Medulla oblongata (tissue), 1 donor: Measurements from ENCODE around the gene KIAA0825.
"Not testable (repeated sequence)": the region's sequence is repeated elsewhere in the genome, so short reads cannot be mapped to it uniquely, and the experiment has no call there.

Source experiments
- DNase-seq: peaks from one replicate; pipeline ENCODE4 v3.0.0-alpha.2; 2015; ENCODE audit errors: extremely low spot score

KIAA0825 gene

GRCh38 chr5:94375801-94376200 is 242.6 kb downstream of the KIAA0825 start:
- no peak for DNase-seq

- no peak for DNase-seq
These were observed 244.1 kb downstream of the KIAA0825 start for GRCh38 chr5:94374336-94374735.

GRCh38 chr5:94367900-94368299 is 250.5 kb downstream of the KIAA0825 start:
- no peak for DNase-seq

- no peak for DNase-seq
These were observed 251.6 kb downstream of the KIAA0825 start for GRCh38 chr5:94366811-94367210.

- DNase-seq: no peak
These were observed 255.5 kb downstream of the KIAA0825 start for GRCh38 chr5:94362857-94363256.

GRCh38 chr5:94361832-94362796 is 256.3 kb downstream of the KIAA0825 start:
- DNase-seq: no peak

- no peak for DNase-seq
These were observed 257.2 kb downstream of the KIAA0825 start for GRCh38 chr5:94361161-94361560.

GRCh38 chr5:94360382-94361130 is 257.8 kb downstream of the KIAA0825 start:
- DNase-seq: no peak

GRCh38 chr5:94359880-94360279 is 258.5 kb downstream of the KIAA0825 start:
- no peak for DNase-seq

- DNase-seq: no peak
These were observed 262.6 kb downstream of the KIAA0825 start for GRCh38 chr5:94355811-94356210.

GRCh38 chr5:94354837-94355485 is 263.4 kb downstream of the KIAA0825 start:
- not testable (repeated sequence) for DNase-seq

GRCh38 chr5:94353605-94354004 is 264.8 kb downstream of the KIAA0825 start:
- DNase-seq: no peak

GRCh38 chr5:94347130-94347529 is 271.3 kb downstream of the KIAA0825 start:
- DNase-seq: no peak

- DNase-seq: no peak
These were observed 273.1 kb downstream of the KIAA0825 start for GRCh38 chr5:94345257-94345656.

- DNase-seq: no peak
These were observed 280.8 kb downstream of the KIAA0825 start for GRCh38 chr5:94337617-94338016.

- DNase-seq: no peak
These were observed 282.5 kb downstream of the KIAA0825 start for GRCh38 chr5:94335936-94336335.

- DNase-seq: no peak
These were observed 289.3 kb downstream of the KIAA0825 start for GRCh38 chr5:94329115-94329514.

- no peak for DNase-seq
These were observed 291.8 kb downstream of the KIAA0825 start for GRCh38 chr5:94326586-94326985.

- DNase-seq: no peak
These were observed 301.2 kb downstream of the KIAA0825 start for GRCh38 chr5:94316916-94317838.

- DNase-seq: no peak
These were observed 303.8 kb downstream of the KIAA0825 start for GRCh38 chr5:94314460-94315131.

GRCh38 chr5:94313696-94314095 is 304.7 kb downstream of the KIAA0825 start:
- no peak for DNase-seq
